PC-3 (cell line): ENCODE measurements around the gene PPWD1.

Experiments
- EZH2 ChIP-seq: fragments of 300-600 bp; sonication (generic); IDR thresholded peaks from one replicate; pipeline ENCODE4 v1.6.1; 2017; ENCODE audit warnings: antibody characterized with exemption, mild to moderate bottlenecking, low read length; ENCODE audit not compliant: unreplicated experiment
- EZH2phosphoT487 ChIP-seq: fragments of 300-600 bp; sonication (generic); IDR thresholded peaks from 2 replicates; pipeline ENCODE4 v1.6.1; 2018; ENCODE audit warnings: mild to moderate bottlenecking, antibody characterized with exemption, low read length, borderline replicate concordance
- TF ChIP-seq, protein P1 (sequence below): fragments of 300-600 bp; sonication (generic); conservative IDR thresholded peaks from 2 replicates; pipeline ENCODE4 v1.5.1; 2017; ENCODE audit warnings: antibody characterized with exemption, low read depth, mild to moderate bottlenecking, low read length

- TF ChIP-seq, protein P1, sequence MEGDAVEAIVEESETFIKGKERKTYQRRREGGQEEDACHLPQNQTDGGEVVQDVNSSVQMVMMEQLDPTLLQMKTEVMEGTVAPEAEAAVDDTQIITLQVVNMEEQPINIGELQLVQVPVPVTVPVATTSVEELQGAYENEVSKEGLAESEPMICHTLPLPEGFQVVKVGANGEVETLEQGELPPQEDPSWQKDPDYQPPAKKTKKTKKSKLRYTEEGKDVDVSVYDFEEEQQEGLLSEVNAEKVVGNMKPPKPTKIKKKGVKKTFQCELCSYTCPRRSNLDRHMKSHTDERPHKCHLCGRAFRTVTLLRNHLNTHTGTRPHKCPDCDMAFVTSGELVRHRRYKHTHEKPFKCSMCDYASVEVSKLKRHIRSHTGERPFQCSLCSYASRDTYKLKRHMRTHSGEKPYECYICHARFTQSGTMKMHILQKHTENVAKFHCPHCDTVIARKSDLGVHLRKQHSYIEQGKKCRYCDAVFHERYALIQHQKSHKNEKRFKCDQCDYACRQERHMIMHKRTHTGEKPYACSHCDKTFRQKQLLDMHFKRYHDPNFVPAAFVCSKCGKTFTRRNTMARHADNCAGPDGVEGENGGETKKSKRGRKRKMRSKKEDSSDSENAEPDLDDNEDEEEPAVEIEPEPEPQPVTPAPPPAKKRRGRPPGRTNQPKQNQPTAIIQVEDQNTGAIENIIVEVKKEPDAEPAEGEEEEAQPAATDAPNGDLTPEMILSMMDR, result no peak
- TF ChIP-seq EZH2phosphoT487, result no peak
- TF ChIP-seq EZH2, result no peak
These were observed 17.0 kb upstream of the PPWD1 start for GRCh38 chr5:65546141-65546540.
